ENCODE results near the gene NISCH.
"Not testable (repeated sequence)": the region's sequence is repeated elsewhere in the genome, so short reads cannot be mapped to it uniquely, and the experiment has no call there.

Gene NISCH

DNA sequence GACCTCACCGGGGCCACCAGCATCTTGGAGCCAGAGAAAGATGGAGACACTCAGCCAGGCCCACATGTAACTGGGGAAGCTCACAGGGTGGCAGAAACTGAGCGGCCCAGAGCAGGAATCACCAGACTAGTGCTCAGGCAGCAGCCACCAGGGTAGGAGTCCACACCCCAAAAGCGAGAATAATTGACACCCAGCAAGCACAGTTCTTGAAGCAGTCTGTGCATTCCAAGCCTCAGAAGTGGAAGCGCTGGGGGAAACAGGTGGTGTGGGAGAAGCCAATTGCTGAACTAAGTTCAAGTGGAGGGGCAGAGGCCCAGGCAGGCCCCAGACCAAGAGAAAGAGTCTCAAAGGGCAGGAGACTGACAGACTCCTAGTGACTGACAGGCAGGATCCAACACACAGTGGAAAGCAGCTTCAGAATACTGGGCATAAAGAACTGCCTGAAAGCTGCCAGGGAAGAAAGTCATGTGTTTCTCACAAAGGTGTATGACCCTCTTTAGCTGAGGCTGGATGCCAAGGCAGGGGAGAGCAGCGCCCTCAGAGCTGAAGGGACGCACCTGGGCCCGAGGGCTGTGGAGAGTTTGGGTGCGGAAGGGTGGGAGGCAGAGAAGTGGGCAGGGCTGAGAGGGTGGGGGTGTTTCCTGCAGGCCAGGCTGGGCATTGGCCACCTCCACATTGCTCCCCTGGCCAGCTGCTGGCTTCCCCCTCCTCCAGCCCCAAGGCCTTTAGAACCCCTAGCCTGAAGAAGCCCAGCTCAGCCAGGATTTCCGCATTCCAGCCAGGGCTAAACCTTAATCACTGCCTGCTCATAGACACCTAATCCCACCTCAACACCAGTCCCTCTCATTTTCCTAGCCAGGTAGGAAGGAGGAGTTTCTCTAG lies 70.5 kb downstream of the NISCH start:
- no peak for DNase-seq (ENCODE audit: low read depth in 1 of 2, low spot score in 1 of 2)

DNA sequence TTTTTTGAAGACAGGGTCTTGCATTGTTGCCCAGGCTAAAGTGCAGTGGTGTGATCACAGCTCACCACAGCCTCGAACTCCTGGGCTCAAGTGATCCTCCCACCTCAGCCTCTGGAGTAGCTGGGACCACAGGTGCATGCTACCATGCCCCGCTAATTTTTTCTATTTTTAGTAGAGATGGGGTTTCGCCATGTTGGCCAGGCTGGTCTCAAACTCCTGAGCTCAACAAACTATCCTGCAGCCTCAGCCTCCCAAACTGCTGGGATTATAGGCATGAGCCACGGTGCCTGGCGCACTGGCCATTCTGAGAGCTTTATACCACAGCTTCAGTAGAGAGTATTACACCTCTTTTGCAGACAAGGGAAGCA lies 71.3 kb downstream of the NISCH start:
- not testable (repeated sequence) for DNase-seq (ENCODE audit: low read depth in 1 of 2, low spot score in 1 of 2)

DNA sequence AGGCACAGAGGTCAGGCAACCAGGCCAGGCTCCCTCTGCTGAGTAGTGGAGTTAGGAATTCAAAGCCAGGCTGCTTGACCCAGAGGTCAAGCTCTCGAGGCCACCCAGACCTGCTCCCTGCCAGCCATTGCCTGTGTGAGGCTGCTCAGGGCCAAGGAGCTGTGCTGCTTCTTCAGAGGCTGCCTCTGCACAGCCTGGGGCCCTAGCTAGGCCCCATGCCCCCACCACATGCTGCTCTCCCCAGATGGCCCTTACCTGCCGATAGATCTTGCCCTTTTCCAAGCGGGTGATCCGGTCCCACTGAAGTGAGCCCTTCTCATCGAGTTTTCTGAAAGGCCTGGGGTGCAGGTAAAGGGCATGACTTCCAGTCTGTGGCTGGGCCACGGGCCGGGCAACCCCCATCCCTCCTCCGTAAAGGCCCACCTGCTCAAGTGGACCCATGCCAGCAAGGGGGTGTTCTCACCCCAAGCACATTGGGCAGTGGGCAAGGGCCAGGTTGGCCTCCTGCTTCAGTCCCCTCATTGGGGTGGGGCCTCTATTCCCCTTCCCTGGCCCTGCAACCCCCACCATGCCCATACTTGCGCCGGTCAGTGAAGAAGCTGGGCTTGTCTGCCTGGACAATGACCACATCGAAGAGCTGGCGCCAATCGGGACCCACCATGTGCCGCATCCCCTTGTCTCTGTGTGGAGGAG lies 71.8 kb downstream of the NISCH start:
- no peak for DNase-seq (ENCODE audit: low read depth in 1 of 2, low spot score in 1 of 2)

DNA sequence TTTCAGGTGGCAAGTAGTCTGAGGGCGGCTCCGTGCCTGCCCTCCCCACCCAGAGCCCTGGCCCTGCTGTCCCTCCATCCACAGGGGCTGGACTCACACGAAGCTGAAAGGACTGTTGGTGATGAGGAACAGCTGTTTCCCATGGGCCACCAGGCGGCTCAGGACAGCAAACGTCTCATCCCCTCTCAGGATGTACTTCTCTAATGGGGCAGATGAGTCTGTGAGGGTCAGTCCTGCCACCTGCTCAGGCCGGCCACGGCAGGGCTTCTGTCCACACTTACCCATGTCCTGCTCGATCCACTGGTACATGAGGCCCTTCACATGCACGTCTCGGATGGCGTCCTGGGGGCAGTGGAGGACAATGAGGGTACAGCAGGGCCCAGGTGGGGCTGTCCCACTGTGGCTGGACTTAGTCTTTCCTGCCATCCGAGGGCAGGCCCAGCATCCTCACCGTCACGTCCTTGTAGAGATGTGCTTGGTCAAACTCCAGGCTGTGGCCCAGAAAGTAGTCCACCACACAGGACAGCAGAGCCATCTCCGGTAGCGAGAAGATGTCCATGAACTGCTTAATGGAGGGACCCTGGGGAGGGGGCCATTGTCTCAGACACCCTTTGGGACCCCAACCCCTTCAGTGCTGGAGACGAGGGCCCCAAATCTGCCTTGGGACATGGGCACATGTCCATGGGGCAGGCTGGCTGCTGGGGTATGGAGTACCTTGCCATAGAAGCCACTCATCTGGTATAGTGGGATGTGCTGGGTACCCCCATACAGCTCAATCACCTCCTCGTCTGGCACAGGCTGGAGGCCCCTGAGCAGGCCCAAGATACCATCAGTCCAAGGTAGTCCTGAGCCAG lies 72.6 kb downstream of the NISCH start:
- DNase-seq (ENCODE audit: low read depth in 1 of 2, low spot score in 1 of 2) = no peak

DNA sequence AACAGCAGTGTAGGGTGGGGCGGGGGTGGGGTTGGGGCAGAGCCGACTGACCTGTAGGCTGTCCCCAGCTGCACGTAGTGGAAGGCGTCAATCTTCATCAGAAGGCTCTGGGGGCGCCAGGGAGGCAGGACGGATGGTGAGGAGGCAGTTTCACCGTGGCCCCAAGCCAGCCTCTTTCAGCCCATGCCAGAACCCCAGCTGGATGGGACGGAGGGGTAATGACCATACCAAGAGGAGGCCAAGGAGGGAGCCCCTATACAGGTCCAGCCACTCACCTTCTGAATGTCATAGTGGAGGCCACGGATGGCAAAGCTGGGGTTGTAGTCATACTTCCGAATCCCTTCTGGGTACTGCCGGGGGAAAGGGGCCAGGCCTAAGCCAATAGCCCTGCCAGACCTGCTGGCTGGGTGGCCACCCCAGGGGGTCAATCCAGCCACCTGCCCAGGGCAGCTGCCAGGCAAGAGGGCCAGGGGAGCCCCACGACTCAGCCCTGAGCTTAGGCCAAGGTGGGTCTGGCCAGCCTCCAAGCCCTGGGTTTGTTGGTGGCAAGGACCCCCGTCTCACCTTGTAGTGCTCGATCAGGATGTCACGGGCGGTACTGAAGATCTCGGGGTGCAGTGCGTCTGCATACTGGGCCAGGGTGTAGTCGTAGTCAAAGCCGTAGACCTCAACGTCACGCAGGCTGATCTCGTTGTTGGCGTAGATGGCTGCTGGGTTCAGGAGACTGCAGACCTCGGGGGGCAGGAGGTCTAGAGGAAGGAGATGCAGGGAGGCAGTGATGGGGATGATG lies 73.4 kb downstream of the NISCH start:
- DNase-seq (ENCODE audit: low read depth in 1 of 2, low spot score in 1 of 2) = no peak

DNA sequence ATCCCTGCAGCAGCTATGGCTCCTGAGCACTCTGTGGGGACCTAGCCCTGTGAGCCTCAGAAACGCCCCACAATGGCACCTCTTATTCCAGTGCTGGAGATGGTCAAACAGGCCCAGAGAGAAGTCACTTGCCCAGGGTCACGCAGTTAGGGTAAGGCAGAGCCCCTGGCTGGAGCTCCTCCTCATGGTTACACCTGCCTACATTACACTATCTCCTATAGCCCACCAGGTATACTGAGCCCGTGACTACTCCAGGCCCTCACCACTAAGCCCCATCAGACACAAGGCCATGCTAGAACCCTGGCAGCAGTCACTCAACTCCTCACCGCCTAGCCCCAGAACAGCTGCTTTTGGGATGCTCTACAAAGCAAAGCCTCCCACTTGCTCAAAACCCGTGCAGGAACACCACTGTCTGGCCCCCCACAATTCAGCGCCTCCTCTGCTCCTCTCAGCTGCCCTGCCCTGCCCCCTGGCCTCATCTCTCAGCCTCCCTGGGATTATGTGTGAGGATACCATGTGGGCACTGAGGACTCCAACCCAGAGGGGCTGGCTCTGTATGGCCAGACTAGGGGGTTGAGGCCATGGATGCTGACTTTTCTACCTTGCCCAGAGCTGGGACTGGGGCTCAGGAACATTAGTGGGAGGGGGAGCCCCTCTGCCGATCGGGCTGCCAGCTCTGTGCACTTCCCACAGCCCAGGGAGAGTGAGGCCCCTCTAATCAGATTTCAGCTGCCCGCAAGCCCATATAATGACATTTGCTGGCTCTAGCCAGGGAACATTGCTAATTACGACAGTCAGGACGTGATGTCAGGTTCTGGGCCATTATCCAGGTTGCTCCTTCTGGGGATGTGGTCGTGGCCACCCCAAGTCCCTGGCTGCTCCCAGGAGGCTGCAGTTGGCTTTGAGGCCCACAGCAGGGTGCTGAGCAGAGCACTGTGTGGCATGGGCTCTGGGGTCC lies 74.3 kb downstream of the NISCH start:
- DNase-seq (ENCODE audit: low read depth in 1 of 2, low spot score in 1 of 2) = no peak

DNA sequence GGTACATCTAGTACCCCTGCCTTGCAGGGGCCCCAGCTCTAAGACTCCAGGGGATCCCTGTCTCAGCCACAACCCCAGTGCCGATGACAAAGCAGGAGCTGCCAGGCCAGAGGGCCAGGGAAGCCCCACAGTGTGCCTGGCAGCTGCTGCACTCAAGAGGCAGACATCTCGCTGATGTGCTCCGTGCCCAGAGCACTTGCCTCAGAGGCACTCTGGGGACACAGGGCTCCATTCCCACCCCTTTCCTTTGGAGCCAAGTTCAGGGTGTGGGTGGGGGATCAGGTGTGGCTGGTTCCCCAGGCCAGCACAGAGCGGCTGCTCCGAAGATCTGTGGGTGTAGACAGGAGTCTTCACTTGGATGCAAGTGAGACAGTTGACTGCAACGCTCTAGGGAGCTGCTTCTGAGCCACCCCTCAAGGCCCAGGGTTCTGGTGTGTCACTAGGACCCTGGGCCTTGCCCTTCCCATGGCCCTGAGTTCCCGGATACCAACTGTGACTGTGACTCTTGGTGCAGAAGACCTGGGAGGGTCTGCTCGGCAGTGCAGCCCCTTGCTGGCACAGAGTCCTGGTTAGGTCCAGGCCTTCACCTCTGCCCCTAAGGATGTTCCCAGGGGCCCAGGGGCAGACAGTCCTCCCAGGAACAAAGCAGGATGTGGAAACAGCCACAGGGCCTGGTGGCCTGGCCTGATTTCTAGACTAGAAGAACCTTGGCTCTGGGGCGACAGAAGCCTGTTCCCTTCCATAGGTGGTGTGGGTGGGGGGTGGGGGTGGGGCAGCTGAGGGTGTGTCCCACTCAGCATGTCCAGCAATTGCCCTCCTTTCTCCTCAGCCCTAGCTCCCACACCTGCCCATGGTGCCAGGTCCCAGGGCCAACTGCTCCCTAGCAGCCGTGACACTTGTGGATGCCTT lies 75.8 kb downstream of the NISCH start:
- DNase-seq (ENCODE audit: low read depth in 1 of 2, low spot score in 1 of 2) = peak in 1 of 2 donors; percentile 0

DNA sequence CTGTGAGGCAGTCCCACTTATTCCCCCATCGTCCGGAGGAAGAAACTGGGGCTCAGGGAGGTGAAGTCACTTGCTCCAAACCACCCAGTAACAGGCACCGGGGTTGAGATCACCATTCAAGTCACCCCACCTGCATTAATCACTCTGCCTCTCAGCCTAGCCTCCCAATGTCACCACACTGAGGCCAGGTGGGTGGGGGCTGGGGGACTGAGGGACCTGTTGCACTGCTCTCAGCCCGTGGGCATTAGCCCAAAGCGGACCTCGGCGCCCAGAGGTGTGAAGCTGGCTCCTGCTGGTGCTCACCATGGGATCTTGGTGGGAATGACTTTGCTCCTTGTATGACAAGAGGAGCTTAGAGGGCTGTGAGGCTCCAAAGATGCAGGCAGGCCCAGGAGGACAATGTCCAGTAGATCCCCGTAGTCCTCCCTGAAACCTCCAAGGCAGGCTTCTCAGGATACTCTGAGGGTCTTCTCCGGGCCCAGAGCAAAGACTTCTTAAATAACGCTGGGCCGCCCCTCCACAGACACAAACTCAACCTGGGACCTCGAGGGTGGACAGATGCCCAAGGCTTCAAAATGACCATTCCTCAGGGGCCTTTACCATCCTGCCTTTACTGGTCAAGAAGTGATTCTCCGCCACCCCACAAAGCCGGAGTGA lies 76.6 kb downstream of the NISCH start:
- peak in 1 of 2 donors; percentile 1 for DNase-seq (ENCODE audit: low read depth in 1 of 2, low spot score in 1 of 2)

DNA sequence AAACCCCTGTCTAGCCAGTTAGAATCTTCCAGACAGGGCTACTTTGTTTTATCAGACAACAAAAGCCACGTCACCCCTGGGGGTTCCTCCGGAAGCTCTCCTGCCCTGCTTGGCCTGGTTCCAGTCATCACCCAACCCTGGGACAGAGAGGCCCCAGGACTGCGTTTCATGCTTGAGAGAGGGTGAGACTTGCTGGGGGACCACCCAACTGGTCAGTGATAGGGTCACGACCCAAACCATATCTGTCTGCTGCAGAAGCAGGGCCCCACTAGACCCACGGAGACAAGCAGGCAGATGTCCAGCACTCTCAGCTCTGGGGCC lies 77.1 kb downstream of the NISCH start:
- no peak for DNase-seq (ENCODE audit: low read depth in 1 of 2, low spot score in 1 of 2)

DNA sequence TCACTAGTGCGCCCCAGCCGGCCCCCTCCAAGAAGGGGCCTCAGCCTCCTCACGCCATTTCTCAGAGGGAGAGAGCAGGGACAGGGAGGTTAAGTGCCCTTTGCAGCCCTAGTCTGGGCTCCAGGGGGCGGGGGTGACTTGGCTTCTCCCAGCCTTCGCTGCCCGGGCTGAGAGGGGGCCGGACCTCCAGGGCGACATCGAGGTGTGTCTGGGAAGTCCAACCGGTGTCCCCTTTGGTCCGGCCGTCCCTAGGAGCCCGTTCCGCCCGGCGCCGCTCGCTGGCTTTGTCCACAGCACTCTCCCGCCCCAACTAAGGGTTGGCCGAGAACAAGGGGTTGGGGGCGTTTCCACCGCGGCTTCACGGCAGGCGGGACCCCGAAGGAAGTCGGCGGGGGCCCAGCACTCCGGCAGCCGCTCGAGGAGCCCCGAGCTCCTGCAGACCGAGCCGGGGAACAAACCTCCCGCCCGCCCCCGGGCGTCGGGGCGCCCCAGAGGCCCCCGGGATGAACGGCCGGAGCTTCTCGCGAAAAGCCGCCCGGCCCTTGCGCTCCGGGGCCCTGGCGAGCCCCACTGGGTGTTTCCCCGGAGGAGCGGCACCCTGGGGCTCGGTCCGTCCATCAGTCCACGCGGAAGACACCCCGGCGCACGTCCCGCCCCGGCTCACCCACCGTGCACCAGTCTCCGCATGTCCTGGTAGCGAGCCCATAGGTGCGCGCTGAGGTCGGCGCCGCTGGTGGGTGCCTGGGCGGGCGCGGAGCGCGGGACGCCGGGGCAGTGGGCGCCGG lies 77.6 kb downstream of the NISCH start:
- DNase-seq (ENCODE audit: low read depth in 1 of 2, low spot score in 1 of 2) = peak in 1 of 2 donors; percentile 16

DNA sequence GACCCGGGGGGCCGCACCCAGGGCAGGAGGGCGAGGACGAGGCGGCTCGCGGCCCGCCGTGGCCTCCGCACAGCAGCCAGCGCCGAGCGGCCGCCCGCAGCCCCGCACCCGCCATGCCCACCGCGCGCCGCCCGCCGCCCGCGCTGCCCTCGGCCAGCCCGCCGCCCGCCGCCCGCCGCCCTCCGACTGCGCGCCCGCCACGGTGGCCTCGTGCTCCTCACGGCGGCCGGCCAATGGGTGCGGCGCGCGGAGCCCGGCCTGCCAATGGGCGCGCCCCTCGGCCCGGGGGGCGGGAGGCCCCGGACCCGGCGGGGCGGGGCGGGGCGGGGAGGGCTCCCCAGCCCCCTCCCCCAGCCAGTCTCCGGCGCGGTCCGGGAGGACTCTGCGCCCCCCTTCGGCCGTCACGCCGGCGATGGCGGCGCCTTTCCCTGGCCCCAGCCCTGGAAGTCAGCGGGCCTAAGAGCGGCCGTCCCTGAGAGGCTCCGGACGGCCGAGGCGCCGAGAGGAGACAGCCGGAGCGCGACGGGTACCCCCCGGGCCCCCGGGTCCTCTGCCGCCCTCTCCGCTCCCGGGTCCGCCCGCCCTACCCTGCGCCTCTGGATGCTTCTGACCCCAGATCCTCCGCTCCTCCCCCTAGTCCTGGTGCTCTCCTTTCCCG lies 78.3 kb downstream of the NISCH start, which contains the start of gene NT5DC2:
Gene NT5DC2 (minus strand): TSS at position 235 of the 658 bp plus-strand sequence. CDS start 120 bp downstream, at position 115.
- DNase-seq (ENCODE audit: low read depth in 1 of 2, low spot score in 1 of 2) = peak; percentile 24 to 53

DNA sequence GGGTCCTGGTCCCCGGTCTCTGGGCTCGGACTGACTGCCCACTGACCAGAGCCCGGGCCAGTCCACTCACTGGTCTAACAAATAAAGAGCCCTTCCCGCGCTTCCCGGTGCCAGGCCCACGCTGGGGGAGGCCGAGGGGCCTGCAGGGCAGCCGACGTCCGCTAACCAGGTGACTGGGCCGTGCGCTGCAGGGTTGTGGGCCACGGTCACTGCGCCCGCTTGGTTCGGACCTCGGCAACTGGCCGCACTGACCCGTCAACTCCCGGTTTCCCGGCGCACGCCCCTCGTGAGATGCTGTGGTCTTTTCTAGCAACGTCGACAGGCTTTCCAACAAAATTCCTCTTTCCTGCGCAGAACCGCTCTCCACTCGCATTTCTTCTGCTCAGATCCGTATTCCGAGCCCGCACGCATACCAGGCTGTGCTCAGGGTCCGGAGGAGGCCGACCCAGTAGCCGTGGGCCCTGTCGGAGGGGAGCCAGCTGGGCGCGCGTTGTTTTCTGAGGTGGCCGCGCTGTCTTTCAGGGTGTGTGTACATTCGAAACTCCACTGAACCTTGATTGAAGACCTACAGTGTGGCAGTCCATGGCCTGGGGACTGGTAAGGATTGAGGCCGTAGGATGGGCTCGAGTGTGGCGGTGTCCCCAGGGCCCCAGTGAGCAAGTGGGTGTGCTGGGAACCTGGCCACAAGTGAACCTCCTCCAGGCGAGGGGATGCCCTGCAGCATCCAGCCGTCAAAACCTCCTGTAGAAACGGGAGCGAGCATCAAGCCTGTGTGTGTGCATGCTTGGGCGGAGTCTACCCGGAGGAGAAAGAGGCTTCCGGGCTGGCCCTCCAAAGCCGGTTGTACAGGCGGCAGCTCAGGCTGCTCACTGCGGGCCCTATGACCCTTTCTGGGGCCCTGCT lies 79.1 kb downstream of the NISCH start:
- DNase-seq (ENCODE audit: low read depth in 1 of 2, low spot score in 1 of 2) = no peak

DNA sequence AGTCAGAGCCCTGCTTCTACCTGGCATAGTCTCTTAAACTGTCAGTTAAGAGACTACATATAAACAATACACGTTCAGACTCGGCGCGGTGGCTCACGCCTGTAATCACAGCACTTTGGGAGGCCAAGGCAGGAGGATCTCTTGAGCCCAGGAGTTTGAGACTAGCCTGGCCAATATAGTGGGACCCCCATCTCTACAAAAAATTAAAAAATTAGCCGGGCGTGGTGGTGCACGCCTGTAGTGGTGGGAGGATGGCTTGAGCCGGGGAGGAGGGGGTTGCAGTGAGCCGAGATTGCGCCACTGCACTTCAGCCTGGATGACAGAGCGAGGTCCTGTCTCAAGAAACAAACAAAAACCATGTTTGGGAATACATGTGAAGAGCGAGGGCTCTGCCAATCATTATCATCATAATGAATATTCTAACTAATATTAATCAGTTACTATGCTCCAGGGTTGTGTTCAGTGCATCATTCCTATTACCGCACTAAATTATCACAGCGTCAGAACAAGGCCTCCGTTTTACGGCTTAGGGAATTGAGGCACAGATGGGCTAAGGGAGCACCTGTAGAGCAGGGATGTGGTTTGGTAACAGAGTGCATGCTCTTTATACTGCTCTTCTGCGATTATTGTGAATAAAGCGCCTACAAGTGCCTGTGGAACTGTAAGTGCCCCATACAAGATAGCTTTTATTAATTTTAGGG lies 80.2 kb downstream of the NISCH start:
- no peak for DNase-seq (ENCODE audit: low read depth in 1 of 2, low spot score in 1 of 2)

DNA sequence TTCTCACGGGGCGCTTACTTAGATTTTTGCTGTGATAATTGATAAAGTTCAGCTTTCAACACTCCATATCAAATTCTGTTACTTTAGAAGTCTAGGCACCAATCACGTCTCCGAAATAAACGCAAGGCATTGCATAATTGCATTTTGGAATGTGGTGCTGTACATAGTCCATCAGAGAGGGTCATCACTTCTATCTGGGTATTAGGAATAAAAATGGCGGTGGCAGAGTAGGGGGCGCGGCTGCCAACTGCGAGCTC lies 80.6 kb downstream of the NISCH start:
- DNase-seq (ENCODE audit: low read depth in 1 of 2, low spot score in 1 of 2) = no peak

DNA sequence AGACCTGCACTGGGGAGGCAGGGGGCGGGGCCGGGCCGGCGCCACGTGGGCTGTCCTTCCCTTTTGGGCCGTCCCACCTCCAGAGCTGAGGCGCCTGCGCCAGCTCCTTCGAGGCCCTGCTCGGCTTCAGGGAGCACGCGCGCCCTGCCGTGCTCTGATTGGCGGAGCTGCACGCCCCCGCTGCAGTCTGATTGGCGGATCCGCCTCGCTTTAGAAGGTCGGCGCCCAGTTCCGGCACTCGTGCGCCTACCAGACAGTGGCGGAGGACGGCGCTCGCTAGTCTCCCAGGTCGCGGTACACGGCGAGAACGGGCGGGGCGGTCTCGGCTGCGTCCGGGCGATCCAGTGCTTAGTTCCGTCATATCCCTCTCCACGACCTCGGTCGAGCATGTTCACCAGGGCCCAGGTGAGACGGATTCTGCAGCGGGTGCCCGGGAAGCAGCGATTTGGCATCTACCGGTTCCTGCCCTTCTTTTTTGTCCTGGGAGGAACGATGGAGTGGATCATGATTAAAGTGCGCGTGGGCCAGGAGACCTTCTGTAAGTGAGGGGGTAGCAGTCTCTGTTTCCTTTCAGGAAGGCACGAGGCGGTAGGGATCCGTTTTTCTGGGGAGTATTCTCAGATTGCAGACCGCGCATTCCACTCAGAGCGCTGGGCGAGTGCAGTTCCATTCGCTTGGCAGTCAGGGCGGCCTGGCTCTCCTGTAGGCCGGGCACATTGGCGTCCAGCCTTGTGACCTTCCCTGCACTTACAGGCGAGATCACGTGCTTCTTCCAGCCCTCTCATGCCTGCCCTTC lies 81.2 kb downstream of the NISCH start, which contains the start of gene UQCC5:
Gene UQCC5 (plus strand): TSS at position 237 of the 796 bp plus-strand sequence. CDS start 151 bp downstream, at position 388.
- DNase-seq (ENCODE audit: low read depth in 1 of 2, low spot score in 1 of 2) = peak; percentile 94 to 96
